IPS-11a (cell line): ENCODE measurements around the gene MANSC1.

Source experiments
- H3K4me3 ChIP-seq: one replicate; pipeline ENCODE4 v1.5.1; 2013; ENCODE audit warnings: low read depth, low read length, control low read depth

MANSC1 gene

GRCh38 chr12:12349711-12350665 lies at the start of gene MANSC1:
Gene MANSC1, minus strand, starts transcription at chr12:12350242. Its CDS starts 6,928 bp downstream, at chr12:12343314.
- peak within 1 kb of the TSS; percentile 60 for H3K4me3 ChIP-seq

DNA sequence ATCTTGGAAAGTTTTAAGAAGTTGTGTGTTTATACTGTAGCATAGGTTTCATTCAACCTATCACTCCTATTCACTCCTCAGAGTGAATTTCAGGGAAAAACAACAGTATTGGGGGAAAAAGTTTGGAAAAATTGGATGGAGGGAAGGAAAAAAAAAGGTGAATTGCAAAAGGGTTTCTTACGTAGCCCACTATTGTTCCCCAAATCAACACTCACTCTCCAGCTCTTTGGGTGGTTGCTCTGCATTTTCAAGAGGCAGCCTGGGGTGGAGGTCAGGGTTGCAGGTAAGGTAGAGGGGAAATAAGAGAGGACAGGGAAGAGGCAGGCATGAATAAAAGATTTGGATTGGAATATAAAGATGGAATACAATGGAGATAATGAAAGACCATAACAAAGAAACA lies 49.1 kb upstream of the MANSC1 start:
- H3K4me3 ChIP-seq = no peak overlapping the region

DNA sequence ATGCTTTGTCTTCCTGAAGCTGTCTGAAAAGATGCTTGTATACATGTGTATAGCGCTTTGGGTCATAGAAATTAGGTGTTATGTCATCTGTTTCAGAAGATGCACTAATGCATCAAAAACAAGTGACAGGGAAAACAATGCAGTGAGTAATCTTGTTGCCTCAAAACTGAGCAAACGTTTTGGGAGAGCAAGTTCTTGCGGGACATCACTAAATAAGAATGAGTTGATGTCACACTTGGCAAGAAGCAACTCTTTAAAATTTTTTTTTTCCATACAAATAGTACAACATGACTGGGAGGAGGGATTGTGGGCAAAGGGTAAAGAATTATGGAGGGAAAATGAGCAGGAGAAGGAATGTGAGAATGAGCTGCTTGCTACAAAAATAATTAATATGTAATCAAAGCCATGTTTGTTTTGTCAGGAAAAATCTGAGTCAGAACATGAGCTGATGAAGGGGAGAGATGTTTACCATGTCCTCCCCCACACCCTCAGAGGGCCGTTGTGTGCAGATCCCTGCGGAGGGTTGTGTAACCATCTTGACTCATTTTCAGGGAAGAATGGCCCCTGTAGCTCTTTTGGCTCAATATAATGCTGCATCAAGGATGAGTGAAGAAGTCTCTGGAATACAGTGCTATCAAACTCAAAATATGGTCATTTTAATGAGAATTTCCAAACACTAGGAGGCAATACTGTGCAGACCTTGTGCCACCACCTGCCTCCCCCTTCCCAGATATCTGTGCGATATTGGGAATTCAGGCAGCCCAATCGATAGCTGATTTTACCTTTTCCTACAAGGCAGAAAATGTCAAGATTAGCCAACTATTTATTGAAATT lies 48.2 kb upstream of the MANSC1 start:
- H3K4me3 ChIP-seq = no peak overlapping the region

DNA sequence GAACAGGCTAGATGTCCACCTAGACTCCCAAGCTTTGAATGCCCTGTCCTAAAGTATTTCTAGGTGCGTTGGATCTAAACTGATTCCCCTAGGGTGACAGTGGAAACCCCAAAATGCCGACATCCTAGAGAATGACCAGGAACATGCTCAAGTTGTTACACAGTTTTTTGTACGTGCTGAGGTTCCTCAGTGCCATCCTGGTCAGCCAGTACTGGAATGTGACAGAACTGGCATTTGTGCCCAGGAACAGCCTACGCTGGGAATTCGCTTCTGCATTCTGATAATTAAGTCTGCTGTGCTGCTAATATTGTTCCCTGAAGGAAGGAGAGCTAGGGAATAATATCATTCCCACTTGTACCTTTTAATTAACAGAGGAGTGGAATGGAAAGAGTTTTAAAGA lies 47.1 kb upstream of the MANSC1 start:
- H3K4me3 ChIP-seq = no peak overlapping the region

- H3K4me3 ChIP-seq = no peak overlapping the region
Measured at GRCh38 chr12:12396694-12397093, 46.7 kb upstream of the MANSC1 start.

DNA sequence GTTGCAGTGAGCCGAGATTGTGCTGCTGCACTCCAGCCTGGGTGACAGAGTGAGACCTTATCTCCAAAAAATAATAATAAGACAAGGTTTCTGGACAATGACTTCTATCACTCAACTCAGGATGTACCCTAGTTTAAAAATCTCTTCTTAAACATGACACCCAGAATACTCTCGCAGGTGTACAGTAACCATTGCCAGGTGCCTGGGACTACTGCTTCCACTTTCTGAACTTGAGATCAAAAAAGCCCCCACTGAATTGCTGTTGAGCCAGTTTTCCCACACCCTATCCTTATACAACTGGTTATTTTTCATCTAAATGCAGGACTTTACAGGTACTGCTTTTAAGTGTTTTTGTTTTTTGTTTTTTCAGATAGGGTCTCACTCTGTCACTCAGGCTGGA lies 43.1 kb upstream of the MANSC1 start:
- H3K4me3 ChIP-seq = no peak overlapping the region

DNA sequence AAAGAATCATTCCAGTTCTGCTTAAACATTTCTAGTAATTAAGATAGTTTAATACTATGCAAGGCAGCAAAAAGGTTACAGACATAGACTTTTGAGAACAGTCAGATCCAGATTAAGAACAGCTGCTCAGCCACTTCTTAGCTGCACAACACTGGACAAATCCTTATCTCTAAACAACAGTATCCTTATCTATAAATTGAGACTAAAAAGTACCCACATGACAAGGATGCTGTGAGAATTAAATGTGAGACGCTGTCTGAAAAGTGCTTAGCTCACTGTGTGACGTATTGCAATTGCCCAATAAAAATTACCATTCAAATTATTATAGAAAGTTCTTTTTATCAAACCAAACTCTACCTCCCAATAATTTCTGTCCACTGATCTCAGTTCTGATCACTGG lies 42.4 kb upstream of the MANSC1 start:
- no peak overlapping the region for H3K4me3 ChIP-seq

DNA sequence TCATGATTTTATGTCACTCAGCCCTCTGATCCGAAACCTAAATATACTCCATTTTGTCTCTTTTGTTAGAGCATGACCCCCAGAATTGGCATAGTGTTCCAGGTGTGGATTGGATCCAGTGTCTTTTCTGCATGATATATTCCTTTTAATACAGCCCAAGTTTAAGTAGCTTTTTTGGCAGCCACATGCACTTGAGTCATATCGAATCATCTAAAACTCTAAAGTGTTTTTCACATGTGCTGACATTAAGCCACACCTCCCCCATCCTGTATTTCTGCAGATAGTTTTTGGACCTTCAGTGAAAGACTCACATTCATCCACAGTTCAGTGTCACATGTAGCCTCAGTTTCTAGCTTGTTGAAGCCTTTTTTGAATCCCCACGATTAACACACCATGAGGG lies 37.5 kb upstream of the MANSC1 start:
- H3K4me3 ChIP-seq = no peak overlapping the region

GRCh38 chr12:12384571-12385340 lies 34.7 kb upstream of the MANSC1 start:
- H3K4me3 ChIP-seq = no peak overlapping the region

DNA sequence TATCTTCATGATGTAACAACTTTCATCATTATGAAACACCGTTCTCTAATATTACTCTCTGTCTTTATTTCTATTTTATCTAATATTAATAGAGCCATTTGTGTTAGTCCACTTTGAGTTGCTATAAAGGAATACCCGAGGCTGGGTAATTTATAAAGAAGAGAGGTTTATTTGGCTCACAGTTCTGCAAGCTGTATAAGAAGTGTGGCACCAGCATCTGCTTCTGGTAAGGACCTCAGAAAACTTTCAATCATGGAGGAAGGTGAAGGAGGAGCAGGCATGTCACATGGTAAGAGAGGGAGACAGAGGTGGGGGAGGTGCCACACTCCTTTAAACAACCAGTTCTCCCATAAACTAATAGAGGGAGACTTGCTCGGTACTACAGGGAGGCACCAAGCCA lies 31.9 kb upstream of the MANSC1 start:
- no peak overlapping the region for H3K4me3 ChIP-seq

GRCh38 chr12:12380949-12381593 lies 31.0 kb upstream of the MANSC1 start:
- no peak overlapping the region for H3K4me3 ChIP-seq

DNA sequence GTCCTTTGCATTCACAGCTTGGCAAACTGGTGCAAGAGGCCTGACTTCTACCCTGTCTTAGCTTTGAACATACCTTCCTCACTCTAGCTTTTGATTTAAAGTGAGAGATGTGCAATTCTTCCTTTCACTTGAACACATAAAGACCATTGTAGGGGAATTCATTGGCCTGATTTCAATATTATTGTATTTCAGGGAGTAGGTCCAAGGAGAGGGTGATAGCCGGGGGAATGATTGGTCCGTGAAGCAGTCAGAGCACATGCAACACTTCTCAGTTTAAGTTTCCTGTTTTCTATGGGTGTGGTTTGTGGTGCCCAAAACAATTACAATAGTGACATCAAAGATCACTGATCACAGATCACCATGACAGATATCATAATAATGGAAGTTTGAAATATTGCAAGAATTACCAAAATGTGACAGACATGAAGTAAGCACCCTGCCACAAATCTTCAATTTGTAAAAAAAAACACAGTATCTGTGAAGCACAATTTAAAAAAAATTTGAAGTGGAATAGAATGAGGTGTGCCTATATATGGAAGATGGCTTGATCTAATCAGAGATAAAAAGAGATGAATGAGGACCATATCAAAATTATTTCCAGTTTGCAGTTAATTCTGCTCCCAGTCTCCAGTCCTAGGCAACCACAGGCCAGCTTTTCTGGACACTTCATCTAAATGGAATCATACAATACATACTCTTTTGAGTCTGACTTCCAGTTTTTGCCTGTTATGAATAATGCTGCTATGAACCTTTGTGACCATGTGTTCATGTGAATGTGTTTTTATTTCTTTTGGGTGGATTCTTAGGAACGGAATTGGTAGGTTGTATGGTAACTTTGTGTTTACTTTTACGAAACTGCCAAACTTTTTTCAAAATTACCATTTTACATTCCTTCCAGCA lies 30.0 kb upstream of the MANSC1 start:
- H3K4me3 ChIP-seq = no peak overlapping the region

DNA sequence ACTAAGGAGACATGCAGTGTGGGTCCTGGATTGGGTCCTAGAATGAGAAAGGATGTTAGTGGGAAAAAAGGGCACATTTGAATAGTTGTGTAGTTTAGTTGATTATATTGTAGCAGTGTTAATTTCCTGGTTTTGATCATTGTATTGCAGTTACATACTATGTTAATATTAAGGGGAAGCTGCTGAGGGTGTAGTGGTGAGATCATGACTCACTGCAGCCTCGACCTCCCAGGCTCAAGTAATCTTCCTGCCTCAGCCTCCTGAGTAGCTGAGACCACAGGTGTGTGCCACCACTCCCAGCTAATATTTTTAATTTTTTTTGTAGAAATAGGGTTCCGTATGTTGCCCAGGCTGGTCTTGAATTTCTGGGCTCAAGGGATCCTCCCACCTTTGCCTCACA lies 28.6 kb upstream of the MANSC1 start:
- no peak overlapping the region for H3K4me3 ChIP-seq

DNA sequence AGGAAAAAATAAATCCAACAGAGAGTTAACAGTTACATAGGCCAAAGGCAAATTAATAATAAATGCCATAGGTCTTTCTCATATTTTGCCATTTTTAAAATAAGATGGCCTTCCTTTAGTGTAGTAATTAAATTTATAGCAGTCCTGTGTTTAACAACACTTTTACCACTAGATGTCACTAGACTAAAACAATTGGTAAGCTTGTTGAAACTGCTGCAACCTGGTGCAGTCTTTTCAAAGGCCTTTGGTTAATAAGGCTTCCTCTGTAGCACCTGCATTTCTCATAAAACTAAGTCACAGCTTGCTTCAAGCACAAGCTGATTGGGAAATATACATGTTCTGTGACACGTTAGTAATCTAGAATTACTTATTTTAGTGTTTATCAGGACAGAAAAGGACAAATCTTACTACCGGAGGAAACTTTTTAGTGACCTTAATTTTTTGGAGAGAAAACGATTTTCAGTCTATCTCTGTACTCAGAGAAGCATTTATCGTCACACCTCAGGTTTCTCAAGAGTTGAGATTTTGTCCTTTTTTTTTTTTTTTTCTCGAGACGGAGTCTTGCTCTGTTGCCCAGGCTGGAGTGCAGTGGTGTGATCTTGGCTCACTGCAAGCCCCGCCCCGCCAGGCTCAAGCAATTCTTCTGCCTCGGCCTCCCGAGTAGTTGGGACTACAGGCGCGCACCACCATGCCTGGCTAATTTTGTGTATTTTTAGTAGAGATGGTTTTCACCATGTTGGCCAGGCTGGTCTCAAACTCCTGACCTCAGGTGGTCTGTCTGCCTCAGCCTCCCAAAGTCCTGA lies 26.8 kb upstream of the MANSC1 start:
- H3K4me3 ChIP-seq = no peak overlapping the region

DNA sequence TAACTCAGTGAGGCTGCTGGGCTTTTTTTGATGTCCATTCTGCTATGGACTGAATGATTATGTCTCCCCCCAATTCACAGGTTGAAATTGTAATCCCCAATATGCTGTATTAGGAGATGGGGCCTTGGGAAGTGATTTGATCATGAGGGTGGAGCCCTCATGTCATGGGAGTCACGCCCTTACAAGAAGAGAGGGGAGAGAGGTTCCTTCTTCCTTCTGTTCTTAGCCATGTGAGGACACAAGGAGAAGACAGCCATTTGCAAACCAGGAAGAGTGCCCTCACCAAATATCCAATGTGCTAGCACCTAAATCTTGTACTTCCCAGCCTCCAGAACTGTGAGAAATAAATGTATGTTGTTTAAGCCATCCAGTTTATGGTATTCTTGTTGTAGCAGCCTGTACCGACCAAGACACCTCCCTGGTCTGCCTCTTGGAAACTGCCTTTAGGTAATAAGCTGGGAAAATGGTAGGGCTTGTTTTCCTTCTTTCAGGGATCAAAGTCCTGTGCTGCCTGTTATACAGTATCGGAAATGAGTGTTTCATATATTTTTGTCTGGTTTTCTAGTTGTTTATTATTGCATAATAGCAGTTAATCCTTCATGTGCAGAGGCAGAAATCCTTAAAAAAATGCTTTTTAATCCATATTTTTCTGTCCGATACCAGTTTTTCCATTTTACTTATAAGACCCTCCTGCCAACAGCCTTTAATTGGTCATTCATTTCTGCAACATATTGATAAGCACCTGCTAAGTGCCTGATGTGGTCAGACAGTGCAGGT lies 23.1 kb upstream of the MANSC1 start:
- H3K4me3 ChIP-seq = no peak overlapping the region

GRCh38 chr12:12367482-12367998 lies 17.5 kb upstream of the MANSC1 start:
- H3K4me3 ChIP-seq = no peak overlapping the region

DNA sequence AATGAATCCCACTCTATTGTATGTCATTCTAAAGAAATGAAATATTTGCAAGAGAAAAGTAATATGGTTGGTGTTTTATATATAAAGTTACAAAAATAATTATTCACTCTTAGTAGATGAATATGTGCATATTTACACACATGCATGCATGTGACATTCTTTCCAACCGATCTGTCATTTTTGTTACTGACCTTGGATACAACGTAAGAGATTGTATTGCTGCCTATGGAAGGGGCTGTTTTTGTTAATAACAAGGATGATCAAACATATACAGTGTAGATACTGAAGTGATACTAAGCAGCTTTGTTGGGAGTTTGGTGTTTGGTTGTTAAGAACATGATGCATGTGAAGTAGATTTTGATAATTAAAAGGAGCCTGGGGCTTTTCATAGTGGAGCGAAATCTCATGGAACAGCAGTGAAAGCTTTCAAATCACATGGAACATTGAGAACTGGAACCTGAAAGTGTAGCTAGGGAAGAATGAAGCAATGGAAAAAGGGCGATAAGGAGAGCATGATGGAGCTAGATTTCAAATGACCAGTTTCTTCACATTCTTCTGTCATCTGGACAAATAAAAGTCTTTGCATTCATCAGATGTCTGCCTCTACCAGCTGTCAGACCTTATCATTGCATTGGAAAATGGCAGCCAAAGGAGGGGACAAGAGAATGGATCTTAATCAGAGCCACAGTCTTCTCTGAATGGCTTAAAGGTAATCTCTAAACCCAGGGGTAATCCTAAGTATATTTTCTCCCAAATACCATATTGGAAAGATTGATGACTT lies 16.8 kb upstream of the MANSC1 start:
- no peak overlapping the region for H3K4me3 ChIP-seq
